Stomach (tissue), 4 donors: ENCODE results near the gene DCT.

Experiments used
- POLR2AphosphoS5 ChIP-seq, 3 donors: sonication (generic); formaldehyde crosslinking; IDR thresholded peaks; one replicate each; pipeline ENCODE4 v1.6.1; 2016; ENCODE audit warnings: antibody characterized with exemption in 3 of 3
- TF ChIP-seq, protein P1 (sequence below), 7 experiments: fragments of 450-650 bp in 4 of 7; fragments of 200-600 bp in 3 of 7; sonication (generic) in 3 of 7; IDR thresholded peaks; one replicate each; pipeline ENCODE4 v1.5.1; 2016 to 2019; ENCODE audit warnings: antibody characterized with exemption in 7 of 7, control low read depth in 2 of 7, mild to moderate bottlenecking in 1 of 7

DNA sequence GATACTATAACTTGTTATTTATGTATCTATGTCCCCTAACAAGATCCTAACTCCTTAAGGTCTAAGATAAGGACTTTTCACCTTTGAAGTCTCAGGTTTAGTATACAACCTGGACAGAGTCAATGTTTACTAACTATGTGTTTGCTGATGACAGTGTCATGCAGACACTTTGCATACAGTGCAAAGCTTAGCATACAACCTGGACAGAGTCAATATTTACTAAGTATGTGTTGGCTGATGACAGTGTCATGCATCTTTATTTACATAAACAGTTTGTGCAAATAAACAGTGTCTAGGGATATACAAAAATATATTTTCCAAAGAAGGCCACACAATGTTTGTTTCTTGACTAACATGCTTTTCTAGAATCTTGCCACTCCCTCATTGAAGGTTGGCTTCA lies 34.7 kb downstream of the DCT start:
- TF ChIP-seq, protein P1, sequence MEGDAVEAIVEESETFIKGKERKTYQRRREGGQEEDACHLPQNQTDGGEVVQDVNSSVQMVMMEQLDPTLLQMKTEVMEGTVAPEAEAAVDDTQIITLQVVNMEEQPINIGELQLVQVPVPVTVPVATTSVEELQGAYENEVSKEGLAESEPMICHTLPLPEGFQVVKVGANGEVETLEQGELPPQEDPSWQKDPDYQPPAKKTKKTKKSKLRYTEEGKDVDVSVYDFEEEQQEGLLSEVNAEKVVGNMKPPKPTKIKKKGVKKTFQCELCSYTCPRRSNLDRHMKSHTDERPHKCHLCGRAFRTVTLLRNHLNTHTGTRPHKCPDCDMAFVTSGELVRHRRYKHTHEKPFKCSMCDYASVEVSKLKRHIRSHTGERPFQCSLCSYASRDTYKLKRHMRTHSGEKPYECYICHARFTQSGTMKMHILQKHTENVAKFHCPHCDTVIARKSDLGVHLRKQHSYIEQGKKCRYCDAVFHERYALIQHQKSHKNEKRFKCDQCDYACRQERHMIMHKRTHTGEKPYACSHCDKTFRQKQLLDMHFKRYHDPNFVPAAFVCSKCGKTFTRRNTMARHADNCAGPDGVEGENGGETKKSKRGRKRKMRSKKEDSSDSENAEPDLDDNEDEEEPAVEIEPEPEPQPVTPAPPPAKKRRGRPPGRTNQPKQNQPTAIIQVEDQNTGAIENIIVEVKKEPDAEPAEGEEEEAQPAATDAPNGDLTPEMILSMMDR (IDR thresholded peaks at IDR 0.05), result no peak
- TF ChIP-seq POLR2AphosphoS5 (IDR thresholded peaks at IDR 0.05), result no peak
